CD4-positive, alpha-beta T cell (primary cell): Measurements from ENCODE around the gene PAPSS1. TPM values are rescaled to one million over a fixed set of nuclear protein-coding genes. Genes with fewer than 3 reads are reported as not detected.

ENCODE experiments used
- ATAC-seq: fragments of 200-7000 bp; cut with Tn5 transposase; one replicate; pipeline ENCODE4 v1.10.0; 2022; ENCODE audit warnings: mild to moderate bottlenecking; ENCODE audit not compliant: poor library complexity
- CTCF ChIA-PET: fragments of 350-600 bp; sonication (Branson Sonifier 250); formaldehyde crosslinking; loops from one replicate; lab custom pipeline; 2021; ENCODE audit warnings: antibody characterized with exemption, inconsistent platforms; lab: Charles Lee
- POLR2A ChIA-PET: fragments of 350-600 bp; sonication (Branson Sonifier 250); formaldehyde crosslinking; loops from one replicate; lab custom pipeline; 2021; ENCODE audit warnings: antibody characterized with exemption, inconsistent platforms; lab: Charles Lee
- DNase-seq, 14 experiments: peaks; one replicate each; pipeline ENCODE4 v3.0.0-alpha.2; 2013 to 2020; ENCODE audit warnings: mixed read lengths in 2 of 14
- H3K27ac ChIP-seq, 2 donors: one replicate each; pipeline versions ENCODE4 v1.5.1 to v1.7.0; 2013; ENCODE audit warnings: low read length in 2 of 2, low read depth in 1 of 2, mild to moderate bottlenecking in 1 of 2
- H3K27me3 ChIP-seq, 2 experiments: 1 replicate in 1 of 2; 2 replicates in 1 of 2; pipeline versions ENCODE4 v1.6.1 to v1.7.0; 2013; ENCODE audit warnings: low read length in 2 of 2, control low read depth in 1 of 2, mild to moderate bottlenecking in 1 of 2, moderate library complexity in 1 of 2; ENCODE audit not compliant: insufficient read depth in 2 of 2, control insufficient read depth in 1 of 2
- H3K36me3 ChIP-seq: one replicate; pipeline ENCODE4 v1.6.1; 2013; ENCODE audit warnings: low read length, control low read depth; ENCODE audit not compliant: insufficient read depth
- H3K4me1 ChIP-seq: one replicate; pipeline ENCODE4 v1.6.1; 2013; ENCODE audit warnings: low read length, control low read depth; ENCODE audit not compliant: insufficient read depth
- H3K4me3 ChIP-seq: one replicate; pipeline ENCODE4 v1.5.1; 2013; ENCODE audit warnings: mild to moderate bottlenecking, low read length, moderate library complexity
- H3K9me3 ChIP-seq, 2 experiments: 1 replicate in 1 of 2; 2 replicates in 1 of 2; pipeline versions ENCODE4 v1.6.1 to v1.7.0; 2013; ENCODE audit warnings: low read length in 2 of 2, mild to moderate bottlenecking in 2 of 2, control low read depth in 1 of 2, moderate library complexity in 1 of 2; ENCODE audit not compliant: control insufficient read depth in 1 of 2, insufficient read depth in 1 of 2
- H3K27ac Mint-ChIP-seq: one replicate; pipeline ENCODE4 v1.8.0; 2020; ENCODE audit warnings: mixed read lengths
- H3K27me3 Mint-ChIP-seq: one replicate; pipeline ENCODE4 v1.8.0; 2021; ENCODE audit warnings: mixed read lengths
- H3K36me3 Mint-ChIP-seq: one replicate; pipeline ENCODE4 v1.8.0; 2021; ENCODE audit warnings: low read depth, mixed read lengths
- H3K4me1 Mint-ChIP-seq: one replicate; pipeline ENCODE4 v1.8.0; 2021; ENCODE audit warnings: low read depth, mixed read lengths
- H3K4me3 Mint-ChIP-seq: one replicate; pipeline ENCODE4 v1.8.0; 2020; ENCODE audit warnings: mild to moderate bottlenecking, mixed read lengths
- H3K9me3 Mint-ChIP-seq: one replicate; pipeline ENCODE4 v1.8.0; 2020; ENCODE audit warnings: mixed read lengths
- CTCF ChIP-seq: fragments of 200-600 bp; IDR thresholded peaks from one replicate; pipeline ENCODE4 v1.8.0; 2022; ENCODE audit warnings: antibody characterized with exemption, mild to moderate bottlenecking
- intact Hi-C, 2 experiments: fragments of 100-400 bp; cut with DNase I in 1 of 2; cut with micrococcal nuclease in 1 of 2; formaldehyde crosslinking; loops; one replicate each; pipeline versions ENCODE4 v1.15.1 to v1.9.0; 2023 to 2025; cut with DNase I, micrococcal nuclease
- total RNA-seq, 174 experiments: library from RNA in 2 of 174; stranded (reverse) in 2 of 174; gene quantifications; one replicate each; pipeline ENCODE4 v1.2.3 and lab custom pipeline; 2021 to 2026

Gene PAPSS1
- total RNA-seq, 2 experiments from 2014 or later = 5.6 to 6.6 TPM

GRCh38 chr4:107578321-107578720 lies 141.7 kb downstream of the PAPSS1 start:
- Histone ChIP-seq H3K27me3 (no peaks in the 10 kb centered on the region), H3K4me3 (no peak overlapping the region), H3K27ac (no peak overlapping the region), H3K36me3 (no peaks in the 10 kb centered on the region), H3K4me1 (no peaks in the 10 kb centered on the region), H3K9me3 (peaks cover 0 to 15% of the 10 kb centered on the region in 2 experiments)
- Mint-ChIP-seq H3K4me3 (no peak overlapping the region), H3K27me3 (peaks cover 28% of the 10 kb centered on the region), H3K9me3 (no peaks in the 10 kb centered on the region), H3K4me1 (no peaks in the 10 kb centered on the region), H3K27ac (no peak overlapping the region), H3K36me3 (no peaks in the 10 kb centered on the region)
- DNase-seq (no peak), ATAC-seq (no peak)
- intact Hi-C loops = no loop called here
- TF ChIP-seq CTCF = no peak
- ChIA-PET CTCF (no interaction called here), POLR2A (no interaction called here)

- POLR2A ChIA-PET = no interaction called here
- no peak for DNase-seq
- no peak for TF ChIP-seq CTCF
Measured at GRCh38 chr4:107577743-107578142, 142.3 kb downstream of the PAPSS1 start.

GRCh38 chr4:107575243-107575642 lies 144.8 kb downstream of the PAPSS1 start:
- Mint-ChIP-seq H3K36me3 (no peaks in the 10 kb centered on the region), H3K9me3 (no peaks in the 10 kb centered on the region)

More at GRCh38 chr4:107577743-107578142, 142.3 kb downstream of the PAPSS1 start:
- peaks cover 28% of the 10 kb centered on the region for H3K27me3 Mint-ChIP-seq
- intact Hi-C loops = no loop called here
- H3K4me1 Mint-ChIP-seq = no peaks in the 10 kb centered on the region
- no peak overlapping the region for H3K27ac Mint-ChIP-seq
- no peaks in the 10 kb centered on the region for H3K9me3 Mint-ChIP-seq
- Histone ChIP-seq H3K36me3 (no peaks in the 10 kb centered on the region), H3K27ac (no peak overlapping the region), H3K4me3 (no peak overlapping the region), H3K9me3 (peaks cover 0 to 15% of the 10 kb centered on the region in 2 experiments), H3K27me3 (no peaks in the 10 kb centered on the region), H3K4me1 (no peaks in the 10 kb centered on the region)
- CTCF ChIA-PET = no interaction called here
- no peak for ATAC-seq
- no peak overlapping the region for H3K4me3 Mint-ChIP-seq
- H3K36me3 Mint-ChIP-seq = no peaks in the 10 kb centered on the region

More at GRCh38 chr4:107575243-107575642, 144.8 kb downstream of the PAPSS1 start:
- Mint-ChIP-seq H3K27ac (no peak overlapping the region), H3K27me3 (peaks cover 19% of the 10 kb centered on the region), H3K4me1 (no peaks in the 10 kb centered on the region), H3K4me3 (no peak overlapping the region)
- TF ChIP-seq CTCF = no peak
- no peak for DNase-seq
- no peak overlapping the region for H3K4me3 ChIP-seq
- intact Hi-C loops = no loop called here
- ATAC-seq = no peak
- H3K4me1 ChIP-seq = no peaks in the 10 kb centered on the region
- peaks cover 0 to 15% of the 10 kb centered on the region in 2 experiments for H3K9me3 ChIP-seq
- ChIA-PET CTCF (no interaction called here), POLR2A (no interaction called here)
- H3K36me3 ChIP-seq = no peaks in the 10 kb centered on the region
- no peak overlapping the region for H3K27ac ChIP-seq
- H3K27me3 ChIP-seq = no peaks in the 10 kb centered on the region
